GM18505 (cell line): ENCODE results near the gene HIRA.

ENCODE experiments used
- ATAC-seq: cut with Tn5 transposase; IDR thresholded peaks from one replicate; pipeline ENCODE4 v1.9.1; 2021; ENCODE audit not compliant: unreplicated experiment
- POLR2A ChIP-seq: IDR thresholded peaks from 4 replicates; pipeline ENCODE4 v1.6.1; 2011; ENCODE audit warnings: borderline replicate concordance; ENCODE audit not compliant: insufficient read depth, insufficient read length; ENCODE audit errors: extremely low read depth

HIRA gene

GRCh38 chr22:19420321-19420720 is 11.2 kb downstream of the HIRA start:
- TF ChIP-seq POLR2A: no peak
- ATAC-seq: no peak

GRCh38 chr22:19419464-19420178 is 11.9 kb downstream of the HIRA start:
- ATAC-seq: peak; percentile 69
- TF ChIP-seq POLR2A: no peak

GRCh38 chr22:19419086-19419463 is 12.5 kb downstream of the HIRA start:
- no peak for TF ChIP-seq POLR2A
- ATAC-seq: no peak

- no peak for ATAC-seq
- TF ChIP-seq POLR2A: no peak
These were observed 18.6 kb downstream of the HIRA start for GRCh38 chr22:19412923-19413322.

- no peak for ATAC-seq
- TF ChIP-seq POLR2A: no peak
These were observed 19.1 kb downstream of the HIRA start for GRCh38 chr22:19412478-19412877.

- TF ChIP-seq POLR2A: no peak
- ATAC-seq: no peak
These were observed 19.9 kb downstream of the HIRA start for GRCh38 chr22:19411690-19412045.

- no peak for TF ChIP-seq POLR2A
- ATAC-seq: no peak
These were observed 20.4 kb downstream of the HIRA start for GRCh38 chr22:19410941-19411689.

- ATAC-seq: no peak
- TF ChIP-seq POLR2A: no peak
These were observed 23.6 kb downstream of the HIRA start for GRCh38 chr22:19407649-19408606.

- ATAC-seq: no peak
- TF ChIP-seq POLR2A: no peak
These were observed 24.7 kb downstream of the HIRA start for GRCh38 chr22:19406846-19407245.

- no peak for TF ChIP-seq POLR2A
- ATAC-seq: no peak
These were observed 25.2 kb downstream of the HIRA start for GRCh38 chr22:19406281-19406811.

GRCh38 chr22:19405652-19406051 is 25.9 kb downstream of the HIRA start:
- ATAC-seq: no peak
- TF ChIP-seq POLR2A: no peak

GRCh38 chr22:19405133-19405532 is 26.4 kb downstream of the HIRA start:
- no peak for TF ChIP-seq POLR2A
- no peak for ATAC-seq

GRCh38 chr22:19404676-19405075 is 26.9 kb downstream of the HIRA start:
- no peak for ATAC-seq
- TF ChIP-seq POLR2A: no peak
